Measurements from ENCODE around the gene APCDD1L.

Gene APCDD1L

DNA sequence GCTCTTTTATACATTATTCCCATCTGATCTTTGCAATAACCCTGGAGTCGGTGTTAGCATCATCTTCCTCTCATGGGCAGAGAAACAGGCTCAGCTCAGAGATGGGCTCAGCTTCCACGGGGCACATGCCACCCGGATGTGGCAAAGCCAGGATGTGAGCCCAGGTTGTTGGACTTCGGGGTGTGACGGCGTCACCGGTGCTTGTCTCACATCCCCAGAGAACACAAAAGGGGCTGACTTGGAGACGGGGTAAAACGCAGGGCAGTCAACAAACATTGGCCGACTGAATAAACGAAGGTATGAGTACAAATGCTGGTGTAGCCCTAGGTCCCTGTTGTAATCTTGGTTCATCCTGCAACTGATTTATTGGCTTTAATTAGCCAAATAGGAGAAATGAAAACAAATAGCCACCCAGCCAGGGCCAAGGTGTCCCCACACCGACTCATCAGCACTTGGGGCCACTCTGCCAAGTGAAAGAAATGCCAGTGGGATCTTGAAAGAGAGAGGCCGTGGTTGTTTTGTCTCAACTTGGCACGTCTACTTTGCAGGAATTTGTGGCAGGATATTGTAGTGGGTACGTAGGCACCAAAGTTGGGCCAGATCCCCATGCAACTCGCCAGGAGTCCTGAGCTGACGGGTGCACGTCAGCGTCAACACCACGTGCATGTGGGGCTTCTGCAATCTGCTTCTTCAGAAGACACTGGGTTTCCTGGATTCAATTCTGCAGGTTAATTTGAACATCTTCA, 42.8 kb downstream of the APCDD1L start:
- ChIA-PET POLR2A (no interaction called here), CTCF (interaction anchor here (0.6 kb wide), 1 partner anchor 413 kb away, joined by 4 read pairs; no protein-coding TSS in a partner anchor)
- TF ChIP-seq FOXK2 (IDR thresholded peaks at IDR 0.05) (no peak), L3MBTL2 (conservative IDR thresholded peaks at IDR 0.05) (no peak), TARDBP (IDR thresholded peaks at IDR 0.05) (no peak), FOXM1 (IDR thresholded peaks at IDR 0.05; ENCODE audit: borderline replicate concordance) (no peak), FOXA1 (IDR thresholded peaks at IDR 0.05) (no peak), BHLHE40 (IDR thresholded peaks at IDR 0.05; ENCODE audit: borderline replicate concordance) (no peak), CTBP1 (IDR thresholded peaks at IDR 0.05; ENCODE audit: borderline replicate concordance) (no peak), ELF4 (IDR thresholded peaks at IDR 0.05) (no peak), ZNF384 (IDR thresholded peaks at IDR 0.05) (no peak)
- TF ChIP-seq, protein P1, sequence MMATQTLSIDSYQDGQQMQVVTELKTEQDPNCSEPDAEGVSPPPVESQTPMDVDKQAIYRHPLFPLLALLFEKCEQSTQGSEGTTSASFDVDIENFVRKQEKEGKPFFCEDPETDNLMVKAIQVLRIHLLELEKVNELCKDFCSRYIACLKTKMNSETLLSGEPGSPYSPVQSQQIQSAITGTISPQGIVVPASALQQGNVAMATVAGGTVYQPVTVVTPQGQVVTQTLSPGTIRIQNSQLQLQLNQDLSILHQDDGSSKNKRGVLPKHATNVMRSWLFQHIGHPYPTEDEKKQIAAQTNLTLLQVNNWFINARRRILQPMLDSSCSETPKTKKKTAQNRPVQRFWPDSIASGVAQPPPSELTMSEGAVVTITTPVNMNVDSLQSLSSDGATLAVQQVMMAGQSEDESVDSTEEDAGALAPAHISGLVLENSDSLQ (IDR thresholded peaks at IDR 0.05): no peak
- no peak for DNase-seq (ENCODE audit: extremely low spot score)

DNA sequence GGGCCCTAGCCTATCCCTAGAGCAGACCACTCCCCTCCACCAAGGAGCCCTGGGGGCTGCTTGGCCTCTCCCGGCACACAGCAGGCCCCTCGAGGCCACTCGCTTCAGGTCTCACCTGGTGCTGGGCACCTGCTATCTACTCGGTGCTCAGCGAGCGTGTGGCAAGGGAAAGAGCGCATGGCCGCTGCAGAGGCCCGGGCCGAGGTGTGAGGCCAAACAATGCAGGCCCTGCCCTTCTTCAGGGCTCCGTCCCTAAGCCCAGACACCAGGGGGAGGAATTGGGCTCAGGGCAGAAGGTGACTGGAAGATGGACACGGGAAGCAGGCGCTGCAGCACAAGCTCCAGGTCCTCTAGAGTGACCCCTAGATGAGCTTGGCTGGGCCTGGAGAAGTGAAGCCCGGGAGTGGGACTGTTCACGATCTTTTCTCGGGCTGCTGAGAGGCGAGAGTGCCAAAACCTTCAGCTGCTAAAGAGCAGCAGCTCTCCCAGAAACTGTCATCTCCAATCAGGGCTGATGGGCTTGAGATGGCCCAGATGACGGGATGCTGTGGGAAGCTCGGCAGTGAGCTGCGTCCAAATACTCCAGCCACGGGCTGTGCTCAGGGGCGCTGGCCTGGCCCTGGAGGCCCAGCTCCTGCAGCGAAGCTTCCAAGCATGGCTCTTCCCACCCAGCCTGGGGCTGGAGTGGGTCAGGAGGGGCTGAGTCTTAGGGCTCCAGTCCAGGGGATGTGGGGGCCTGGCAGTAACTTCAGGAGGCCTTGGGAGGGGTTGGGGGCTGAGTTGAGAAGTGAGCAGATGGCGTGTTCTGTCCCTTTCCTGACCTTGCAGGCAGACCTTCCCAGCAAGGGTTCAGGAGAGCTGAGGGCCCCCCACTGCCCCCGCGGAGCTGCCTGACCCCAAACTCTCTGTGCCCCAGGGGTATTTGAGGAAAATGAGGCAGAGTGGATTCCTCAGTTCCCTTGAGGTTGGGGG, 43.7 kb downstream of the APCDD1L start:
- DNase-seq (ENCODE audit: extremely low spot score): no peak
- TF ChIP-seq SUZ12 (IDR thresholded peaks at IDR 0.05) (no peak), ELF4 (IDR thresholded peaks at IDR 0.05) (no peak), ARNT (IDR thresholded peaks at IDR 0.05) (no peak), SP1 (IDR thresholded peaks at IDR 0.05) (no peak), ZNF384 (IDR thresholded peaks at IDR 0.05) (no peak), L3MBTL2 (conservative IDR thresholded peaks at IDR 0.05) (no peak), BHLHE40 (IDR thresholded peaks at IDR 0.05; ENCODE audit: borderline replicate concordance) (no peak), FOXM1 (IDR thresholded peaks at IDR 0.05; ENCODE audit: borderline replicate concordance) (no peak), CTBP1 (IDR thresholded peaks at IDR 0.05; ENCODE audit: borderline replicate concordance) (no peak), TARDBP (IDR thresholded peaks at IDR 0.05) (no peak), NFRKB (IDR thresholded peaks at IDR 0.05) (no peak), FOXA1 (IDR thresholded peaks at IDR 0.05) (no peak), LEF1 (IDR thresholded peaks at IDR 0.05; ENCODE audit: borderline replicate concordance) (no peak), HDGF (IDR thresholded peaks at IDR 0.05; ENCODE audit: borderline replicate concordance) (no peak), FOXK2 (IDR thresholded peaks at IDR 0.05) (no peak)
- TF ChIP-seq, protein P1 (IDR thresholded peaks at IDR 0.05): no peak
- ChIA-PET POLR2A (no interaction called here), CTCF (no interaction called here)

DNA sequence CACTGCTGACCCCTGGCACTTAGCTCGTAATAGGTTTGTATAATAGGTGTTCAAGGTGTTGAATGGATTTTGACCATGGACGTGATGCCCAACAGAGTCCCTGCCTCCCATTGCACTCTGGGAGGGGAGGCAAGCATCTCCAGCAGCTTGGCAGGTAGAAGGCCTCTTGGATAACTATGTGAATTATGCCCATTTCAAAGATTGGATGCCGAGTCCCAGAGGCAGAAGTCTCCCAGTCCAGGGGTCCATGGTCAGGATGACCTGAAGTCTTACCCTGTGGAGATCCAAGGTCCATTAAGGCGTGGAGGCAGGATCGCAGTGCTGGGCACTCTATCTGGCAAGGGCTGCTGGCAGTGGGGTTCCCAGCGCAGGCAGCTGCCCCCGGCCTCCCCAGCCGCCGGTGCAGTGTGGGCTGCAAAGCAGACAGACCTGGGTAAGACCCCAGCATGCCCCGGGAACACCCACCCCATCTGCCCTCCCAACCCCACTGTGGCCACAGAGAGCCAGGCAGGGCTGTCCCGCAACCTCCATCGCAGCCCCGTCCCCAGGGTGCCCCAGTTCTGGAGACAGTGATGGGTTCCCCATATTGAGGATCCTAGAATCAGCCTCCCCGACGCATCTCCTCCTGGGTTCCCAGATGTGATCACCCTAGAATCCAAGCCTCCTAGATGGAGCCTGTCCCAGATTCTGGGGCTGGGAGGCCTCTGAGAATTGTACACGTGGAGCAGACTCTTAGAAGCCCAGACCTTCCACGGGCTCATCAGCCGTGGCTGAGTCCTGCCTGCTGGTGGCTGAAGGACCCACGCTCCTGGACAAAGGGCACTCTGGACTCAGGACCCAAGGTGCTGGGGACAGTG, 44.6 kb downstream of the APCDD1L start:
- CTCF ChIA-PET: no interaction called here
- DNase-seq (ENCODE audit: extremely low spot score): no peak
- POLR2A ChIA-PET: no interaction called here
- TF ChIP-seq TARDBP (IDR thresholded peaks at IDR 0.05) (no peak), ELF4 (IDR thresholded peaks at IDR 0.05) (no peak), ARNT (IDR thresholded peaks at IDR 0.05) (no peak), CTBP1 (IDR thresholded peaks at IDR 0.05; ENCODE audit: borderline replicate concordance) (no peak), BHLHE40 (IDR thresholded peaks at IDR 0.05; ENCODE audit: borderline replicate concordance) (no peak), FOXK2 (IDR thresholded peaks at IDR 0.05) (no peak), LEF1 (IDR thresholded peaks at IDR 0.05; ENCODE audit: borderline replicate concordance) (no peak), HDGF (IDR thresholded peaks at IDR 0.05; ENCODE audit: borderline replicate concordance) (no peak)
- TF ChIP-seq, protein P1 (IDR thresholded peaks at IDR 0.05): no peak

DNA sequence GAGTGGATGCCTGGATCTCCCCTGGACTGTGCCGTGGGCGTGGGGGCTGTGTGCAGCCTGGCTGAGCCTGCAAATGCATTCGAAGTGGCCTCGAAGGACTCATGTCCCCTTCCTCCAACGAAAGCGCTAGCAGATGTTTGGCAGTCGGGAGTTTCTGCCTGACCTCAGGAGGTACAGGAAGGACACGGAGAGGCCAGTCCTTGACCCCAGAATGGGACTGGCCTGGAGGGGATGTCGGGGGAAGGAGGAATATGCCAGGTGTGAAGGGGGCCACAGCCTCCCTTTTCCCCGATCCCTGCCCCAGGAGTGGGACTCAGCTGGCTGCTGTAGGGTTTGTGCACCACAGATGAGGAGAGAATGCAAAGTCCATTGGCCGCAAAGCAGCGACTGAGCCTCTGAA, 45.6 kb downstream of the APCDD1L start:
- no peak for DNase-seq (ENCODE audit: extremely low spot score)
- ChIA-PET CTCF (no interaction called here), POLR2A (no interaction called here)
- TF ChIP-seq LEF1 (IDR thresholded peaks at IDR 0.05; ENCODE audit: borderline replicate concordance) (no peak), SP1 (IDR thresholded peaks at IDR 0.05) (no peak), BHLHE40 (IDR thresholded peaks at IDR 0.05; ENCODE audit: borderline replicate concordance) (no peak), ELF4 (IDR thresholded peaks at IDR 0.05) (no peak)
